ENCODE measurements around the gene APH1B.
A peak's percentile ranks its signal among the peaks of the same experiment; 100 is the strongest.

GRCh38 chr15:63354821-63355650, 77.6 kb downstream of the APH1B start:
- peak in 1 of 5 experiments; percentile 14 for TF ChIP-seq CTCF (IDR thresholded peaks at IDR 0.05)
- peak; percentile 3 for TF ChIP-seq POLR2A (IDR thresholded peaks at IDR 0.05)
- peak in 1 of 3 donors; percentile 53 for TF ChIP-seq POLR2AphosphoS5 (IDR thresholded peaks at IDR 0.05)
- no peak for TF ChIP-seq EP300 (IDR thresholded peaks at IDR 0.05; ENCODE audit: low read depth)

Data from transverse colon (tissue), 4 donors.